GM18867 (cell line): ENCODE measurements around the gene P4HA2.
A peak's percentile ranks its signal among the peaks of the same experiment; 100 is the strongest.

Experiments
- ATAC-seq: cut with Tn5 transposase; IDR thresholded peaks from one replicate; pipeline ENCODE4 v1.9.1; 2021; ENCODE audit warnings: mild to moderate bottlenecking, moderate library complexity; ENCODE audit not compliant: unreplicated experiment

Gene P4HA2

DNA sequence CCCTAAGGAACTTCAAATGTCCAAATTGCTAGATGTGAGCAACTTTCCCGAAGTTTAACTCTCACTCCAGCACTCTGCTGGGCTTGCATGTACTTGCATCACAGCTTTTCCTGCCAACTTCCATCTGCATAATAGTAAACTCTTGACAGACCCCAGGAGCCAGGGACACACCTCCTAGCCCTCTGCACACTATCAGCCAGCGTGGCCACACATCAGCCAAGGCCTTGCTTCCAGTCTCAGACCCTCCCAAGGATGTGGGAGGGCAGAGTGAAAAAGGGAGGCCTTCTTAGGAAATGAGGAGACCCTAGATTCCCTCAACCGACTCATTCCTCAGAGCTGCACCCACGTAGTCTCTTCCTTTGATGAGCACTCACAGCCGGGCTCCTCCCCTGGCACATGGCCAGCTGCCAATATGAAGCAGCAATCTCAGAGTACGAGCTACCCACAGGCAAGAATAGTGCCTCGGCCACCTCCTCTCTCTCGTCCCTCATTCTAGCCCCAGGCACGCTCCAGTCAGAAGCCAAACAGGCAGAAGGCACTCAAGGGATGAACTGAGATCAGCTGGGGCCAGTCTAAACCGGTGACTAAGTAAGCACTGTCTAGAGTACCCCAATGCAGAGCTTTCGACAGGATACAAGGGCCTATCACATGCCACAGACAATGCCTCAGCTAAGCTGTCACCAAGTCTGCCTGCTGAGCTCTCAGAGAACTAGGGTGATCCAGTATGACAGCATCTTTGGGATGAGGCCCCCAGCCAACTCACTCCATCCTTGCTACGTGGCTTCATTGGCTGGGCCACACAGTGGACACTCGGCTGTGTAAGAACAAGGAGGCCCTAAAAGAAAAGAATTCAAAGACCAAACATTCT, 2.3 kb downstream of the P4HA2 start:
- no peak for ATAC-seq

DNA sequence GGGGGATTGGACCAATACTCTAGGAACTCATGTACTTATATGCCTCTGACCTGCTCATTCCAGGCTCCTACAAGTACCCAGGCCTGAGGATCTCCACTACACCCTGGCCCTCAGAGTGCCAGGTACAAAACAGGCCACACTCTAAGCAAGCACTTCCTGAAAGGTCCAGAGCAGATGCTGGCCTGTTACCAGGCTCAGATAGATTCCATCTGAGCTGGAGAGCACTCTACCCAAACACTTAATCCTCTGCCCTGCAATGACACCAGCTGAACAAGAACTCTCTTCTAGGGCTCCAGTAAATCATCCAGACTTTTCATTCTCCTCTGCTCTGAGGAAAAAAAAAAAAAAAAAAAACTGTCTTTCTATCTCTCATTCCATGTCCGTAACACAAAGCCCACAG, 2.9 kb downstream of the P4HA2 start:
- ATAC-seq = no peak

DNA sequence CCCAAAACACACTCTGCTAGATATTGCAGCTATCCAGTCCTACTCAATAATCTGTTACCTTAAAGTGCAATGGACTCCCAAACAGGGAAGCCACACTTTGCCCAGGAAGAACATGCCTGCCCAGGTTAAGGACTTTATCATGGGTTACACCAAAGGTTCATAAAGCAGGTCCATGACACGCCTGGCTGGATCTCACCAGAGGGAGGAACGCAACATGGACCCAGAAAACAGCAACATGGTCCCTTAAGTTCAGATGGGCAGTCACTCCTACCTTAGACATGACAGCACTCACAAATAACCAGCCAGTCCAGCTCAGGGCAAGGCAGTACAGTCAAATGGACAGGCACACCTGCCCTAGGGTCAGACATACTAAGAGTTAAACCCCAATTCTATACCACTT, 3.8 kb downstream of the P4HA2 start:
- no peak for ATAC-seq

DNA sequence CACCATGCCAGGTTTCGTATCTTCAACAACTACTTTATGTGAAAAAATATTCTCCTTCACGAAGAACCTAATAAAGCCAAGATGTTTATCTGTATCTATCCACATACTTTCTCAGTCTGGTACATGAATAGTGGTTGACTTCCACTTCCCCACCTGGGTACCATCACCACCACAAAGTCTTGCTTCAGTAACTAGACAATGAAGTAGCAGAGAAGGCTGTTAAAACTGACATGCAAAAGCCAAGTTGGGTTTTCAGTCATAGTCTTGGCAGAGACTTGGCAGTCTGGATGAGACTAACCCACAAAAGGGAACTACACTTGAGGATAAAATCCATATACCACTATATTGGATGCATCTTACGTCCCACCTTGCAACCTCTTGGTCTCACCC, 5.0 kb downstream of the P4HA2 start:
- peak; percentile 65 for ATAC-seq

DNA sequence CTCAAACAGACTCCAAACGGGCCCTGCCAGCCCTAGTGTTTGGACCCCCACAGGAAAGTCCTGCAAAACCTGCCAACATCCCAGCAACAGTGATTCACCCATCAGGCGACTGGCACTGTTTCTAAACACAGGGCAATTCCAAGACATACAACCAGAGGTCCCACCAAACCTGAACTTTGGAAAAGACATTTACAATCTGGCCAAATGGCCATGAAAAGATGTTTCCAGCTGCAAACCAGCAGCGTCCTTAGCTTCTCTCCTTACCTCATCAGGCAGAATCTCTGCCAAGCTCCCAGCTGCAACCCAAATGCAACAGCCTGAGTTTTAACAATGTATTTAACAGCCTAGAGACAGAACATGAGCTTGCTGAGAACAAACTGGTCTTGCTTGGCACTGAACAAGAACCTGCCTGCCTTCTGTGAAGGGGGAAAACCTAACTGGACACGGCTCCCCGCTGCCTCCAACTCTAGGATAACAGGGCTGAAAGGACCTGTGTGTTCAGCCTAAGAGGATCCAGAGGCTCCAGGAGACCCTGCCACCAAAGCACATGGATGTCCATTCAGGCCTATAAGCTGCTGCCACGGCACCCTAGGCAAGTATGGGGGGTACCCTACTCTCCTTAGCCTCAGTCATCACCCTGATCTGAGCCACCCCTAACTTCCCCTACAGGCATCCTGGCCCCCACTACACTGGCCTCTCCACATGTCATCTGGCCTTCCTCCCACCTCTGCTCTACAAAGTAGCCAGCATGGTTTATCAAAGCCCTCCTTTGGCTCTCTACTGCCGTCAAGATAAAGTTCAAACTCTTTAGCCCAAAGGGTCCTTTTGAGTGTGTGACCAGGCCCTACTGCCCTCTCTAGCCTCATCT, 5.6 kb downstream of the P4HA2 start:
- ATAC-seq = no peak

DNA sequence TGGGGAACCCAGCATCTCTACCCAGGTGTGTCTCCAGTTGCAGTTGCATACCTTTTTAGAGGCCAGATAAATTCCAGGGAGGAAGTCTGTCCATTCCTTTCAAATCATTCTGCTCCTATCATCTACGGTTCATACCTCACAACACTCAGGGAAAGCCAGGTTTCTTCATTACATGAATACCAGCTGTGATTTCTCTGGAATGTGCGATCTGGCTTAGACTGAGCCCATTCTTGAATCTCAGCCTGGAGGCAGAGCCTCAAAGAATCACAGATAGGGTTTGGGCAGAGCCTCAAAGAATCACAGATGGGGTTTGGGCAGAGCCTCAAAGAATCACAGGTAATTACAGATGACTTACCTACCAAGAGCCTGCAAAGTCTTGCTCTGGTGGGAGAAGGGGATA, 7.2 kb downstream of the P4HA2 start:
- ATAC-seq = no peak

DNA sequence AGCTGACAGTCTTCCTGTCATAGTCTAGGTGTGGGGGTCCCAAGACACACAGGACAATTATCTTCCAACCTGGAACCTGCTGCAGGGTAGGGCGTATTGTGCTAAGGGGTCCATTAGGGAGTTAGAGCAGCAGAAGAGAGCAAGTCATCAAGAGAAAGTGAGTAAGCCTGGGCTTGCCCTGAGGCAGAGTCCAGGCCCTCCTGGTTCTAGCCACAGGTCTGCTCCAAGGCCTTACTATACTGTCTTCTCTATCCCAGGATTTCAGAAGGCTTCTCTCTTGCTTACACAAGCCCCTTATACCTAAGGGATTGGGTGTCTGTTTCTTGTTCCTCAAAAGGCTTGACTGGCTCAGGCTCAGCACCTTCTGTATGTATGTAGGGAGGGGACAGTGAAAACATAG, 7.7 kb downstream of the P4HA2 start:
- ATAC-seq = no peak

DNA sequence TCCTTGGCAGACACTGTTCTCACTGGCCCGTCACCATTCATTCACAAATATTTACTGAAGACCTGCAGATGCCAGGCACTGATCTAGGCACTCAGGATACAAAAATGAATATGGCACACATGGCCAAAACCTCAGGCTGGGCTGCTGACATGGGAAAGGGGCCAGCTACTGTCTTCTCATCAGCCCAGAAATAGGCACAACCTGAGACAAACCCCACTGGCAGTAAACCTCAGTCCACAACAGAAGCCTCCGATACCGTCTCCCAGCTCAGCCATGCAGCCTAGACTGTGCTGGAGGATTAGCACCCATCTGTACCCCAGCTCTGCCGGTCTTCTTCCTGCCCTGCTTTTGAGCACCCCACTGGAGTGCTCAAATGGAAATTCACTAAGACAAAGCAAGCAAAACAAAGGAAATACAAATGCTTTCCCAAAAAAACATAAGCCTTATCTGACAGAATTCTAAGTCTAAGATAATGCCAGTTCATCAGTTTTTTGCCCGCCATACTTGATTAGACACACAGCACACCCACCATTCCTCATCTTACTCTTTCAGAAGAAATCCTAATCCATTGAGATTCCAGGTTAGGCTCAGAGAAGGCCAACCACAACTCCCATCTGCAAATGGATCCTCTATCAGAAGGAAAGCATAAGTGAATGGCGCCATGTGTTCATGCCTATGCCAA, 8.2 kb downstream of the P4HA2 start:
- ATAC-seq = no peak

DNA sequence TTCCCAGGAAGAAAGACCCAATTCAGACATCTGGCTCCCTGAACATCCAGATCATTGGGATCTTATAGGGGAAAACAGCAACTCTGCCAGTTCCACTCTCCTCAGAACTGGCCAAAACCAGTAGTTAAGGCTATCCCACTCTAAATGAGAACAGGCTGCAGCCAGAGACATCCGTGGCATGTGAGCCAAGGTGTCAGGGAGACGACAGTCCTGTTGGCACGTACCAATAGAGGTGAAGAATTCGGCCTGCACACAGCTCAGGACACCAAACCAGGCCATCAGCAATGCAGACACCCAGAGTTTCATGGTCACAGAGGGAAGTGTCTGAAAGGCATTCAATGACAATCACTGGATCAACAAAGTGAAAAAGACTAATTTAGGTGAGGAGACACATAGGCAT, 9.3 kb downstream of the P4HA2 start:
- ATAC-seq = no peak

DNA sequence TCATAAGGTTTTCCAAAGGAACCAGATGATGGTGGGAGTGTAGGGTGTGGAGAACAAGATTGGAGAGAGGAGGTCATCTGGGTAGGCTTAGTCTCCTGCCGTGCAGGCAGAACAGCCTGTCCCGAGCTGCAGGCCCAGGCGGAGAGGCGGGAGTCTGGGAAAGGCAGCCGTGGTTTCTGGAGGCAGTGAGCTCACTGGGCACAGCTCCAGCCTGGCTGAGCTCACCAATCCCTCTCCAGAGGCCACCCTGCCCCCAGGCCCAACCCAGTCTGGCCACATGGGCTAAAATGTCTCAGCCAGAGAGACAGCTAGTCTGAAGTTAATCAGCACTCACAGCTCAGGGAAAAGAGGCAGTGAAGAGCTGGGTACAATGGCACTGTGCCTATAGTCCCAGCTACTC, 12.3 kb downstream of the P4HA2 start:
- ATAC-seq = no peak

DNA sequence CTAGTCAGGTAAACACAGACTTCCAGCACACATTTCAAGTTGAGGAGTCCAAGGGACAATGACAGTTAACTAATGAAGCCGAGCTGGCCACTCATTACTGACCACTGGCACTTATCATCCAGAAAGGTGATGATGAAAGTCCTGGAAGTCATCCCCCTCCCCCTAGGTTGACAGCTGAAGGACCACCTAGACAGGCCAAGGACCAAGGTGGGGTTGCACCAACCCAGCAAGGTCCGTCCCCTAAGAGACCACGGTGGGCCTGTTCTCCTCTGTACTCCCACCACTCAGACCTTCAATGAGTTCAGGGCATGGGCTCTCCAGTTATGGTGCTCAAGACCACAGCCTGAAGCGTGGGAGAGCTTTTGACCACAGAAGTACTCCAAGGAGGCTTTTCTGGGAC, 13.2 kb downstream of the P4HA2 start:
- no peak for ATAC-seq

DNA sequence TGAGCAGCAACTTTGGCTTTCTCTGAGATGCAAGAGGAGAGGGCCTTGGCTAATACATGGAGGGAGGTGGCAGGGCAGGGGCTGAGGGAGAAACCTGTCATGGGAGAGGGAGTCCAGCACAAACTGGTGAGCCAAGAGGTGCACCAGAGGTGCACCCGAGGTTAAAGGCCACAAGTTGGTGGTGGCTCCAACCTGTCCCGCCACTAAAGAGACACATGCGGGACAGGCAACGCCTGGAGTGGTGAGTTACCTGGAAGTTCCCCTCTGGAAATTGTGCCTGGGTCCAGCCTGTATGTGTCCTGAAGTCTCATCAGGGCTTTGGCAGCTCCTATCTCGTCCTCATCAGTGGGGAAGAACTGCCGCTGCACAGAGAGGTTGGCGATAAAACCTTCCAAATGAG, 14.0 kb downstream of the P4HA2 start:
- ATAC-seq = no peak

DNA sequence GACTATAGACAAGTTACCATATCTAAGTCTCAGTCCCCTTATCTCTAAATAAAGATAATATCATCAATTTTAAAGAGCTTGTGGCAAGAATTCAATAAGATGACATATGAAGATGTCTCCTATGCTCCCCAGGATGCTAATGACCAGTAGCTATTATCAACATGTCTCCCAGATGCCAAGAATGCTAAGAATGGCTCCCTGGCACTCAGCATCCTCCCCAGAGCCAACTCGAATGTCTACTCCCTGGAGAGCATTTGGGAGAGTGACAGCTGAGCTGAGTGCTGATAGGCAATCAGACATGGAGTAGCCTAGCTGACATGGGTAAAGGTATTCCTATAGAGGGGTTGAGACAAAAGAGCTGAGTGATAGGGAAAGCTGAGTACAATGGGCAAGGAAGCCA, 15.9 kb downstream of the P4HA2 start:
- no peak for ATAC-seq

DNA sequence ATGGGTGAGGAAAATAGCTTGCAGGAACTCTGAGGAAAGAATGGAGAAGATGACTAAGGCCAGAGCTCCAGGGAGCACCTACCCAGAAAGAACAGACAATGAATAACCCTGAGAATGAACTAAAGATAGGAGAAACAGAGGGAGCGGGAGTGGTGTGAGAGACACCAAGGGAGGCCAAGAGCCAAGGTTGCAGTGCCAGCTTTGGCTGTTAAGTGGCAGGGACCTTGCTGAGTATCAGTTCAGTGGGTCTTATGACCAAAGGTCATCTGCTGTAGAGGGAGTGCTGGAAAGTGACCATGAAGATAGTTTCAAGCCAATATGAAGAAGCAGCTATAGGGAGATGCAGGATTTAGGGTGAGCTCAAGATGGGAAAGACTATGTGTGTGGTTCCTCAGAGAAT, 16.7 kb downstream of the P4HA2 start:
- ATAC-seq = no peak

DNA sequence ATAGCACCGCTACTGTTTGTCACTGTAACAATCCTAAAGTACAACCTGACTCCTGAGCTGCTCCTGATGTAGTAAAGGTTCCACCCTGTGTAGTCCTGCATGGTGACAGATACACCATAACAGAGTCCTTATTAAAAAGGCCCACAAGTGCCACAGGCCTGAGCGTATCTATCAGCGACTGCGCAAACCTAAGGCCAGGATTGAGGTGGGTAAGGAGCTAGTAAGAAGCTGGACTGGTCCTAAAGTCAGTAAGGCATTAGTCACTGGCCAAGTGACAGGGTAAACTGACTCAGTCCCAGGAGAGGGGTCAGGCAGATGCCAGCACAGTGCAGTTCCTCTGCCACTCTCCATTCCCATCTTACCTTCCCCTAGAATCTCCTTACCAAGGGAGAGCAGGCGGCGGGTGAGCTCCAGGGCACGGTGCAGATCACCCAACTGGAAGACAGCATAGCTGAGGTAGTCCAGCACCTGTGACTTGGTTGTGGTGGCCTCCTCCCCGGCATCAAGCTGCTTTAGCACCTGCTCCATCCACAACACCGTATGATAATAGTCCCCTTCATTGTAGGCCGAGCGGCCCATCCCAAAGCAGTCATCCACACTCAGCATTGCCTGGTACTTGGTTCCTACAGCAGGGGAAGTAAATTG, 17.6 kb downstream of the P4HA2 start:
- ATAC-seq = no peak

DNA sequence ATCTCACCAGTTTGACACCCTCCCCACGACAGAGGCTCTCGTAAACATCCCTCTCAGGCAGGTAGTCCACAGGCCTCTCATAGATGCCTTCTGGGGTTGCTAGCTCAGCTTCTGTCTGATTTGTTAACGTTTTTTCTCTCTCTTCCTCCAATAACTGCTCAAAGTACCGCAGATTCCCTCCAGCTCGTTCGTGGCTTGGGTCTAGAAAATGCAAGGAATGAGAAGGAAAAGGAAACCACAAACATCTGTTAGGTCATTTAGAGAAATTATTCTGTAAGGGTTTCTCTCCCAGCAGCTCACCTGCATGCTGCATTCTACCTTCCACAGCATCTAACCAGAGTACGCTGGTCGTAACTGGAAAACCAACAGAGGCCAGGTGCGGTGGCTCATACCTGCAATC, 18.5 kb downstream of the P4HA2 start:
- no peak for ATAC-seq

DNA sequence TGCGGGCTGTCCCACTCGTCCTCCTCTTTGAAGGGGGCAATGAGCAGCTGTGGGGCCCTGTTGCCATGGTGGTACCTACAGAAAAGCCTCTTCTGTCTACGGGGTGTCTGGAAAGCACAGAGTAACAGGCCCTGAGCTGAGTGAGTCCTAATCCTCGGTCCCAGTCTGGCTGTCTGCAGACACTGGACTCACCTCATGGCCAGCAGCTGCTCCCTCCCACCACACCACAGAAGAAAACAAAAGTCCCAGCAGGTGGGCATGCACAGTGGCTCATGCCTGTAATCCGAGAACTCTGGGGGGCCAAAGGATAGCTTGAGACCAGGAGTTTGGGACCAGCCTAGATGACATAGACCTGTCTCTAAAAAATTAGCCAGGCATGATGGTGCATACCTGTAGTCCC, 19.9 kb downstream of the P4HA2 start:
- no peak for ATAC-seq

DNA sequence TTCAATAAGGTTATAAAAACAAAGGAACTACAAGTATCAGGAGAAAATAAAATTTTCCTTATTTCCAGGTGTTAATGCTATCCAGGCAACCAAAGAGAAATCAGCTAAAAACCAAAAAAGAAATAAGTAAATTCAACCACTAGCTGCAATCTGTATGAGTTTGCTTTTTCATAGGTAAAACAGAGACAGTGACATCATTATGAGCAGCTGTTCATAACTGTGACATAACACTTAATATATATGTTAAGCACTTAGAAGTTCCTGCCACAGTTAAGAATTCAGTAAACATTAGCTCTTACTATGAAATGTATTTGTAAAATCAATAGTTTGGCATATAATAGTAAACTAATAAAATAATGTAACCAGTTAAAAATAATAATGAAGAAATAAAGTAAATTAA, 20.9 kb downstream of the P4HA2 start:
- no peak for ATAC-seq

DNA sequence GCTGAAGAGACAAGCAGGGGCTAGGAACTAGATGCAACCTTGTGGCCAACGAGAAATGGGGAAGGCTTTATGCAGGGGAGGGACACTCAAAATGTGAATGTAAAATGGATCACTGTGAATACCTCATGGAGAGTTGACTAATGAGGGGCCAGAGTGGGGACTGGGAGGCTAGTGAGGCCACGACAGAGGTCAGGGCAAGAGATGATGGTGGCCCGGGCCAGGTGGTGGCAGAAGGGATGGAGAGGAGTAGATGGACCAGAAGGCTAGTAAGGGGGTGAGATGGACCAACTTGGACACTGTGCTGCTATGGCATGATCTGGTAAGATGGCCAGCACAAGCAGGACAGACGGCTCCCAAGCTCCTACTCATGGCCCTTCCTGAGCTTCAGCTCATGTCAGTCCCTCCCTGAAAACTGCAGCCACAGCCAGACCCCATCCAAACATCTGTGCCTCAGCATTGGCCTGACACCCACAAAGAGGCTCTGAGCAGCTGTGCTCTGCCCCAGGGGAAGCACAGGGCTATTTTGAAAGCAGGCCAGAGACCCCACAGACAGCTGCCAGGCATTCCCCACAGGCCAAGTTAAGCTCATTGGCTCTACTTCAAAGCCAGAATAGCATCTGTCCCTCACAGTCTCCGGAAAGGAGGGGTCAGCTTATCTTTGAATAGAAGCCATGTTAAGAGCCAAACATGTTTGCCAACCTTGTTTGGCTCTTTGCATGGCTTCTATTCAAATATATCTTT, 22.1 kb downstream of the P4HA2 start:
- no peak for ATAC-seq

DNA sequence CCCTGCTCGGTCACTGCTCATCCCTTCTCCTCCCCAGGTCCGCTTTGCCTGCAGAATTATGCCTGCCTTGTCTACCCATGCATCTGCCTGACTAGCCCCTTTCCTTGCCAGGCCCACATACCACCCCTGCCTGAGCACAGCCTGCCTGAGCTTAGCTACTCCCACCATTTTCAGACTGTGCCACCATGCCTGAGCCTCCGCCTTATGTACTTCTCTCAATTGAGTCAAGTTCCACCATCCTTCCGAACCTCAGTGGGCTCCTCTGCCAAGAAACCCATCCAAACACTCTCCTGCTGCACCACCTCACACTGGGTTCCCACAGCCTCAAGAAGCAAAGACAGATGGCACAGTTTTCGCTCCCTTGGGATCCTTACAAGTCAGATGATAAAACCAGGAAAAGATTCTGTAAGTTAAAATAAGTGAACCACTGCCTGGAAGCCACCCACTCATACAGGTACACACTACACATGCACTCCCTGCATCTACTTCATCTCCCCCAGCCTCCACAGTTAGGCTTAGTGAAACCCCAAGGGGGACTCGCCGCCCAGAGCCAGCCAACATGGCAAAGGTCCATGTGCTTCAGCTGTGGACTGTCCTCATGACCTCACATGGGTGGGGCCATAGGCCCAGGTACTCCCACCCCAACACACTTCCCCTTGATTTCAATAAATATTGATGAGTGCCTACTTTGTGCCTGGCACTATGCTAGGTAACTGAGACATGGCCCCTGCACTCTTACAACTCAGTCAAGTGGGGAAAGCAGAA, 23.1 kb downstream of the P4HA2 start:
- ATAC-seq = no peak
